ENCODE results near the gene RAB11A.

The RAB11A gene

GRCh38 chr15:65903296-65904073 lies 34.2 kb downstream of the RAB11A start:
- Histone ChIP-seq H3K9me3 (ENCODE audit: control insufficient read depth, low read length) (no peaks in the 10 kb centered on the region), H3K23ac (ENCODE audit: low read length in 2 of 2) (peak overlapping the region in 1 of 2 experiments; percentile 18), H2BK12ac (ENCODE audit: low read length in 2 of 2) (no peak overlapping the region), H4K91ac (ENCODE audit: low read length) (no peak overlapping the region), H3K4me1 (ENCODE audit: control insufficient read depth, insufficient read depth, low read depth, low read length) (peaks cover 10% of the 10 kb centered on the region), H2BK5ac (ENCODE audit: low read depth, low read length, poor library complexity, severe bottlenecking) (no peak overlapping the region), H2AFZ (ENCODE audit: low read depth, low read length) (no peak overlapping the region), H3K36me3 (ENCODE audit: control insufficient read depth in 1 of 2, insufficient read depth in 2 of 2, low read depth in 1 of 2, low read length in 2 of 2) (peaks cover 30 to 94% of the 10 kb centered on the region in 2 experiments), H2BK120ac (ENCODE audit: low read depth, low read length) (no peak overlapping the region), H3K79me1 (replicated peaks; ENCODE audit: low read length, poor library complexity, severe bottlenecking) (peaks cover 36% of the 10 kb centered on the region), H3K14ac (ENCODE audit: low read length in 2 of 2) (no peak overlapping the region), H3K18ac (ENCODE audit: low read depth in 1 of 2, low read length in 2 of 2) (no peak overlapping the region), H4K8ac (ENCODE audit: low read length) (no peak overlapping the region), H3K27ac (ENCODE audit: low read length, poor library complexity, severe bottlenecking) (peak overlapping the region; percentile 32), H3K27me3 (ENCODE audit: control insufficient read depth in 1 of 2, insufficient read depth in 1 of 2, low read length in 2 of 2) (no peaks in the 10 kb centered on the region), H3K9ac (ENCODE audit: low read length) (no peak overlapping the region), H3K4me3 (ENCODE audit: insufficient read depth in 1 of 2, low read depth in 1 of 2, low read length in 2 of 2) (no peak overlapping the region), H3K4ac (ENCODE audit: low read depth in 1 of 2, low read length in 2 of 2) (no peak overlapping the region), H2BK15ac (ENCODE audit: low read depth, poor library complexity, severe bottlenecking) (no peak overlapping the region), H3K4me2 (ENCODE audit: low read length, poor library complexity, severe bottlenecking) (no peak overlapping the region), H2AK5ac (ENCODE audit: low read length, severe bottlenecking) (no peak overlapping the region)
- DNase-seq = peak; percentile 82
- 50% methylated on average over 5 of the region's 6 CpGs for WGBS

GRCh38 chr15:65904301-65904700 lies 35.0 kb downstream of the RAB11A start:
- Histone ChIP-seq H3K18ac (ENCODE audit: low read depth in 1 of 2, low read length in 2 of 2) (no peak overlapping the region), H3K4me2 (ENCODE audit: low read length, poor library complexity, severe bottlenecking) (no peak overlapping the region), H3K27me3 (ENCODE audit: control insufficient read depth in 1 of 2, insufficient read depth in 1 of 2, low read length in 2 of 2) (no peaks in the 10 kb centered on the region), H2BK15ac (ENCODE audit: low read depth, poor library complexity, severe bottlenecking) (no peak overlapping the region), H3K27ac (ENCODE audit: low read length, poor library complexity, severe bottlenecking) (no peak overlapping the region), H3K14ac (ENCODE audit: low read length in 2 of 2) (peak overlapping the region in 1 of 2 experiments; percentile 27), H3K4me1 (ENCODE audit: control insufficient read depth, insufficient read depth, low read depth, low read length) (peaks cover 10% of the 10 kb centered on the region), H2AK5ac (ENCODE audit: low read length, severe bottlenecking) (no peak overlapping the region), H3K4ac (ENCODE audit: low read depth in 1 of 2, low read length in 2 of 2) (no peak overlapping the region), H2BK12ac (ENCODE audit: low read length in 2 of 2) (peak overlapping the region in 1 of 2 experiments; percentile 15), H2BK120ac (ENCODE audit: low read depth, low read length) (no peak overlapping the region), H3K9ac (ENCODE audit: low read length) (no peak overlapping the region), H4K8ac (ENCODE audit: low read length) (no peak overlapping the region), H3K4me3 (ENCODE audit: insufficient read depth in 1 of 2, low read depth in 1 of 2, low read length in 2 of 2) (no peak overlapping the region), H2BK5ac (ENCODE audit: low read depth, low read length, poor library complexity, severe bottlenecking) (no peak overlapping the region), H3K23ac (ENCODE audit: low read length in 2 of 2) (peak overlapping the region in 1 of 2 experiments; percentile 17), H3K9me3 (ENCODE audit: control insufficient read depth, low read length) (no peaks in the 10 kb centered on the region), H2AFZ (ENCODE audit: low read depth, low read length) (no peak overlapping the region), H4K91ac (ENCODE audit: low read length) (no peak overlapping the region), H3K79me1 (replicated peaks; ENCODE audit: low read length, poor library complexity, severe bottlenecking) (peaks cover 42% of the 10 kb centered on the region), H3K36me3 (ENCODE audit: control insufficient read depth in 1 of 2, insufficient read depth in 2 of 2, low read depth in 1 of 2, low read length in 2 of 2) (peaks cover 33 to 90% of the 10 kb centered on the region in 2 experiments)
- 93% methylated on average over 2 of the region's 4 CpGs for WGBS
- DNase-seq = peak; percentile 30

- H2BK15ac ChIP-seq (ENCODE audit: low read depth, poor library complexity, severe bottlenecking) = no peak overlapping the region
- H3K36me3 ChIP-seq (ENCODE audit: control insufficient read depth in 1 of 2, insufficient read depth in 2 of 2, low read depth in 1 of 2, low read length in 2 of 2) = peaks cover 46 to 89% of the 10 kb centered on the region in 2 experiments
- H4K8ac ChIP-seq (ENCODE audit: low read length) = no peak overlapping the region
- H3K9ac ChIP-seq (ENCODE audit: low read length) = no peak overlapping the region
- no peak overlapping the region for H2AK5ac ChIP-seq (ENCODE audit: low read length, severe bottlenecking)
- H3K27me3 ChIP-seq (ENCODE audit: control insufficient read depth in 1 of 2, insufficient read depth in 1 of 2, low read length in 2 of 2) = no peaks in the 10 kb centered on the region
- peaks cover 53% of the 10 kb centered on the region for H3K79me1 ChIP-seq (replicated peaks; ENCODE audit: low read length, poor library complexity, severe bottlenecking)
- H3K4me1 ChIP-seq (ENCODE audit: control insufficient read depth, insufficient read depth, low read depth, low read length) = peaks cover 10% of the 10 kb centered on the region
- no peak overlapping the region for H3K14ac ChIP-seq (ENCODE audit: low read length in 2 of 2)
- no peak overlapping the region for H3K27ac ChIP-seq (ENCODE audit: low read length, poor library complexity, severe bottlenecking)
- H3K9me3 ChIP-seq (ENCODE audit: control insufficient read depth, low read length) = no peaks in the 10 kb centered on the region
- H3K23ac ChIP-seq (ENCODE audit: low read length in 2 of 2) = no peak overlapping the region
- H3K4me3 ChIP-seq (ENCODE audit: insufficient read depth in 1 of 2, low read depth in 1 of 2, low read length in 2 of 2) = no peak overlapping the region
- no peak overlapping the region for H3K4me2 ChIP-seq (ENCODE audit: low read length, poor library complexity, severe bottlenecking)
- H2BK120ac ChIP-seq (ENCODE audit: low read depth, low read length) = no peak overlapping the region
- no peak overlapping the region for H2BK5ac ChIP-seq (ENCODE audit: low read depth, low read length, poor library complexity, severe bottlenecking)
- no CpG with 5 or more reads among the region's 1 CpG for WGBS
- DNase-seq = no peak
- no peak overlapping the region for H2BK12ac ChIP-seq (ENCODE audit: low read length in 2 of 2)
- H2AFZ ChIP-seq (ENCODE audit: low read depth, low read length) = no peak overlapping the region
- no peak overlapping the region for H3K4ac ChIP-seq (ENCODE audit: low read depth in 1 of 2, low read length in 2 of 2)
- H4K91ac ChIP-seq (ENCODE audit: low read length) = no peak overlapping the region
- H3K18ac ChIP-seq (ENCODE audit: low read depth in 1 of 2, low read length in 2 of 2) = no peak overlapping the region
Measured at GRCh38 chr15:65906396-65906795, 37.1 kb downstream of the RAB11A start.

- H3K27me3 ChIP-seq (ENCODE audit: control insufficient read depth in 1 of 2, insufficient read depth in 1 of 2, low read length in 2 of 2) = no peaks in the 10 kb centered on the region
- no peaks in the 10 kb centered on the region for H3K9me3 ChIP-seq (ENCODE audit: control insufficient read depth, low read length)
- no peak overlapping the region for H3K9ac ChIP-seq (ENCODE audit: low read length)
- no peak overlapping the region for H4K91ac ChIP-seq (ENCODE audit: low read length)
- no peak overlapping the region for H3K4me2 ChIP-seq (ENCODE audit: low read length, poor library complexity, severe bottlenecking)
- H3K23ac ChIP-seq (ENCODE audit: low read length in 2 of 2) = no peak overlapping the region
- no peak overlapping the region for H2AK5ac ChIP-seq (ENCODE audit: low read length, severe bottlenecking)
- no peak overlapping the region for H3K18ac ChIP-seq (ENCODE audit: low read depth in 1 of 2, low read length in 2 of 2)
- H4K8ac ChIP-seq (ENCODE audit: low read length) = no peak overlapping the region
- H3K79me1 ChIP-seq (replicated peaks; ENCODE audit: low read length, poor library complexity, severe bottlenecking) = peaks cover 50% of the 10 kb centered on the region
- H3K27ac ChIP-seq (ENCODE audit: low read length, poor library complexity, severe bottlenecking) = no peak overlapping the region
- WGBS = 98% methylated on average over 3 of the region's 3 CpGs
- no peak for DNase-seq
- no peak overlapping the region for H2BK12ac ChIP-seq (ENCODE audit: low read length in 2 of 2)
- H3K4ac ChIP-seq (ENCODE audit: low read depth in 1 of 2, low read length in 2 of 2) = no peak overlapping the region
- H3K4me3 ChIP-seq (ENCODE audit: insufficient read depth in 1 of 2, low read depth in 1 of 2, low read length in 2 of 2) = no peak overlapping the region
- H3K4me1 ChIP-seq (ENCODE audit: control insufficient read depth, insufficient read depth, low read depth, low read length) = peaks cover 5% of the 10 kb centered on the region
- H3K36me3 ChIP-seq (ENCODE audit: control insufficient read depth in 1 of 2, insufficient read depth in 2 of 2, low read depth in 1 of 2, low read length in 2 of 2) = peaks cover 55 to 88% of the 10 kb centered on the region in 2 experiments
- no peak overlapping the region for H2BK120ac ChIP-seq (ENCODE audit: low read depth, low read length)
- H2BK5ac ChIP-seq (ENCODE audit: low read depth, low read length, poor library complexity, severe bottlenecking) = no peak overlapping the region
- H2BK15ac ChIP-seq (ENCODE audit: low read depth, poor library complexity, severe bottlenecking) = no peak overlapping the region
- no peak overlapping the region for H2AFZ ChIP-seq (ENCODE audit: low read depth, low read length)
- no peak overlapping the region for H3K14ac ChIP-seq (ENCODE audit: low read length in 2 of 2)
Measured at GRCh38 chr15:65907661-65908060, 38.4 kb downstream of the RAB11A start.

Data from mesenchymal stem cell (in vitro differentiated cells and primary cell).